PC-3 (cell line): ENCODE measurements around the gene COMT.

Experiments
- EZH2 ChIP-seq: fragments of 300-600 bp; sonication (generic); IDR thresholded peaks from one replicate; pipeline ENCODE4 v1.6.1; 2017; ENCODE audit warnings: antibody characterized with exemption, mild to moderate bottlenecking, low read length; ENCODE audit not compliant: unreplicated experiment
- TF ChIP-seq, protein P1 (sequence below): fragments of 300-600 bp; sonication (generic); conservative IDR thresholded peaks from 2 replicates; pipeline ENCODE4 v1.5.1; 2017; ENCODE audit warnings: antibody characterized with exemption, low read depth, mild to moderate bottlenecking, low read length

GRCh38 chr22:20004464-20004863, 62.9 kb downstream of the COMT start:
- TF ChIP-seq, protein P1, sequence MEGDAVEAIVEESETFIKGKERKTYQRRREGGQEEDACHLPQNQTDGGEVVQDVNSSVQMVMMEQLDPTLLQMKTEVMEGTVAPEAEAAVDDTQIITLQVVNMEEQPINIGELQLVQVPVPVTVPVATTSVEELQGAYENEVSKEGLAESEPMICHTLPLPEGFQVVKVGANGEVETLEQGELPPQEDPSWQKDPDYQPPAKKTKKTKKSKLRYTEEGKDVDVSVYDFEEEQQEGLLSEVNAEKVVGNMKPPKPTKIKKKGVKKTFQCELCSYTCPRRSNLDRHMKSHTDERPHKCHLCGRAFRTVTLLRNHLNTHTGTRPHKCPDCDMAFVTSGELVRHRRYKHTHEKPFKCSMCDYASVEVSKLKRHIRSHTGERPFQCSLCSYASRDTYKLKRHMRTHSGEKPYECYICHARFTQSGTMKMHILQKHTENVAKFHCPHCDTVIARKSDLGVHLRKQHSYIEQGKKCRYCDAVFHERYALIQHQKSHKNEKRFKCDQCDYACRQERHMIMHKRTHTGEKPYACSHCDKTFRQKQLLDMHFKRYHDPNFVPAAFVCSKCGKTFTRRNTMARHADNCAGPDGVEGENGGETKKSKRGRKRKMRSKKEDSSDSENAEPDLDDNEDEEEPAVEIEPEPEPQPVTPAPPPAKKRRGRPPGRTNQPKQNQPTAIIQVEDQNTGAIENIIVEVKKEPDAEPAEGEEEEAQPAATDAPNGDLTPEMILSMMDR: no peak
- TF ChIP-seq EZH2: no peak
